Liver (tissue), 9 donors: ENCODE results near the gene CRISPLD2. TPM values are rescaled to one million over a fixed set of nuclear protein-coding genes. Genes with fewer than 3 reads are reported as not detected.

ENCODE experiments used
- DNase-seq: peaks from one replicate; pipeline ENCODE4 v3.0.0-alpha.2; 2017; ENCODE audit warnings: low spot score
- H3K27ac ChIP-seq, 2 donors: one replicate each; pipeline ENCODE4 v1.7.0; 2013; ENCODE audit warnings: inconsistent platforms in 2 of 2, low read length in 2 of 2, control low read depth in 1 of 2, low read depth in 1 of 2, mild to moderate bottlenecking in 1 of 2
- H3K27me3 ChIP-seq, 4 donors: one replicate each; pipeline versions ENCODE4 v1.6.1 to v1.7.0; 2013; ENCODE audit warnings: low read length in 3 of 4, inconsistent platforms in 1 of 4, mild to moderate bottlenecking in 1 of 4, moderate library complexity in 1 of 4; ENCODE audit not compliant: control insufficient read depth in 4 of 4, insufficient read depth in 4 of 4
- H3K36me3 ChIP-seq, 4 donors: one replicate each; pipeline versions ENCODE4 v1.6.1 to v1.7.0; 2013; ENCODE audit warnings: low read length in 3 of 4, mild to moderate bottlenecking in 3 of 4, low read depth in 1 of 4, moderate library complexity in 1 of 4; ENCODE audit not compliant: control insufficient read depth in 4 of 4, insufficient read depth in 3 of 4
- H3K4me1 ChIP-seq, 4 donors: one replicate each; pipeline versions ENCODE4 v1.6.1 to v1.7.0; 2013; ENCODE audit warnings: low read length in 3 of 4, mild to moderate bottlenecking in 3 of 4, moderate library complexity in 1 of 4; ENCODE audit not compliant: control insufficient read depth in 4 of 4, insufficient read depth in 4 of 4
- H3K4me3 ChIP-seq, 3 donors: one replicate each; pipeline versions ENCODE4 v1.6.1 to v1.7.0; 2013; ENCODE audit warnings: low read length in 3 of 3, control low read depth in 1 of 3, low read depth in 1 of 3, mild to moderate bottlenecking in 1 of 3
- H3K9ac ChIP-seq, 2 donors: one replicate each; pipeline ENCODE4 v1.7.0; 2013; ENCODE audit warnings: low read length in 2 of 2, mild to moderate bottlenecking in 2 of 2, moderate library complexity in 2 of 2, control low read depth in 1 of 2, low read depth in 1 of 2
- H3K9me3 ChIP-seq, 4 donors: one replicate each; pipeline versions ENCODE4 v1.6.1 to v1.7.0; 2013; ENCODE audit warnings: low read length in 3 of 4; ENCODE audit not compliant: control insufficient read depth in 4 of 4
- EGR1 ChIP-seq, 2 donors: IDR thresholded peaks; 2 replicates each; pipeline ENCODE4 v1.6.1; 2016 to 2018; ENCODE audit warnings: antibody characterized with exemption in 2 of 2, low read depth in 2 of 2
- FOXA1 ChIP-seq: IDR thresholded peaks from 2 replicates; pipeline ENCODE4 v1.6.1; 2016; ENCODE audit warnings: antibody characterized with exemption
- FOXA2 ChIP-seq: IDR thresholded peaks from 2 replicates; pipeline ENCODE4 v1.6.1; 2016; ENCODE audit warnings: antibody characterized with exemption
- GABPA ChIP-seq, 2 donors: IDR thresholded peaks in 1 of 2; conservative IDR thresholded peaks in 1 of 2; 2 replicates each; pipeline ENCODE4 v1.6.1; 2016; ENCODE audit warnings: antibody characterized with exemption in 2 of 2, mild to moderate bottlenecking in 1 of 2, moderate library complexity in 1 of 2
- JUND ChIP-seq, 2 donors: IDR thresholded peaks; 2 replicates each; pipeline ENCODE4 v1.6.1; 2016; ENCODE audit warnings: antibody characterized with exemption in 2 of 2
- NR2F2 ChIP-seq: IDR thresholded peaks from 2 replicates; pipeline ENCODE4 v1.6.1; 2016; ENCODE audit warnings: antibody characterized with exemption
- RAD21 ChIP-seq, 2 donors: IDR thresholded peaks; 2 replicates each; pipeline ENCODE4 v1.6.1; 2016; ENCODE audit warnings: antibody characterized with exemption in 2 of 2, mild to moderate bottlenecking in 2 of 2
- RXRA ChIP-seq, 2 donors: IDR thresholded peaks; 2 replicates each; pipeline ENCODE4 v1.6.1; 2017 to 2018; ENCODE audit warnings: antibody characterized with exemption in 2 of 2, mild to moderate bottlenecking in 1 of 2
- SP1 ChIP-seq: IDR thresholded peaks from 2 replicates; pipeline ENCODE4 v1.6.1; 2018; ENCODE audit warnings: antibody characterized with exemption, mild to moderate bottlenecking
- TAF1 ChIP-seq: conservative IDR thresholded peaks from 2 replicates; pipeline ENCODE4 v1.6.1; 2016; ENCODE audit warnings: antibody characterized with exemption, mild to moderate bottlenecking
- YY1 ChIP-seq: IDR thresholded peaks from 2 replicates; pipeline ENCODE4 v1.6.1; 2016; ENCODE audit warnings: antibody characterized with exemption, mild to moderate bottlenecking
- WGBS: extraction: QIAGEN DNeasy Blood & Tissue Kit; methylation state at CpG from one replicate; pipeline ENCODE4 v1.1.7; 2013; 5-methylcytosine and 5-hydroxymethylcytosine counted together
- polyA plus RNA-seq, 2 donors: library from polyadenylated mRNA; stranded (reverse) in 1 of 2; unstranded in 1 of 2; fragments of 200-250 nt in 1 of 2; fragments of >200 nt in 1 of 2; fragmentation: Nextera tagmentation in 1 of 2; extraction: Ambion mirVana in 1 of 2; gene quantifications; one replicate each; pipeline versions ENCODE4 v1.2.1 to v1.2.3, GENCODE V29; 2013 to 2015
- total RNA-seq, 2 donors: library from RNA; depleted of rRNA; stranded (reverse); fragments of >200 nt; gene quantifications; one replicate each; pipeline ENCODE4 v1.2.3, GENCODE V29; 2014
- TF ChIP-seq, protein P1 (sequence below): IDR thresholded peaks from 2 replicates; pipeline ENCODE4 v1.6.1; 2016; ENCODE audit warnings: antibody characterized with exemption
- TF ChIP-seq, protein P2 (sequence below): fragments of 150-350 bp; IDR thresholded peaks from 2 replicates; pipeline ENCODE4 v1.5.1; 2017; ENCODE audit warnings: improper control_type of control experiment, low read depth, low read length; ENCODE audit not compliant: missing input control
- TF ChIP-seq, protein P3 (sequence below): IDR thresholded peaks from 2 replicates; pipeline ENCODE4 v1.6.1; 2016; ENCODE audit warnings: antibody characterized with exemption
- donor health status: healthy.
- donor health status: healthy.
- donor health status: healthy.
- donor health status: healthy.
- donor health status: healthy.

CRISPLD2 gene
- total and polyA plus RNA-seq, 4 donors, result 2.6 to 14.8 (median 4.1) TPM

DNA sequence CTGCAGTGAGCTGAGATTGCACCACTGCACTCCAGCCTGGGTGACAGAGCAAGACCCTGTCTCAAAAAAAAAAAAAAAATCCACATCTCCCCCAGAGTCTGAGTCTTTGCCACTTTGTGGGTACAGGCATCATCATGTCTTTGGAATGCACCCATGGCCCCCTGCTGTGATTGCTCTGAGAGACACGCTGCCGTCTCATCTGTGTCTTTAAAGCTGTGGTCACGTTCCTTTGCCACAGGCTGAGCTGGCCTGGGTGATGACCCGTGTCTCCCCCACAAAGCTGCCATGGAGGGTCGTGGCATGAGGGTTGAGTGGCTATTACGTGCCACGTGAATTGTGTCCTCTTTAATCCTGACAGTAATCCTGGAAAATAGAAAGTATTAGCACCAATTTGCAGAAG is 20.2 kb downstream of the CRISPLD2 start:
- Histone ChIP-seq H3K27ac (no peak overlapping the region), H3K9ac (no peak overlapping the region), H3K4me3 (no peak overlapping the region), H3K4me1 (no peaks in the 10 kb centered on the region), H3K9me3 (no peaks in the 10 kb centered on the region), H3K36me3 (no peaks in the 10 kb centered on the region), H3K27me3 (peaks cover 0 to 9% (median 2%) of the 10 kb centered on the region in 4 donors)
- TF ChIP-seq, protein P1, sequence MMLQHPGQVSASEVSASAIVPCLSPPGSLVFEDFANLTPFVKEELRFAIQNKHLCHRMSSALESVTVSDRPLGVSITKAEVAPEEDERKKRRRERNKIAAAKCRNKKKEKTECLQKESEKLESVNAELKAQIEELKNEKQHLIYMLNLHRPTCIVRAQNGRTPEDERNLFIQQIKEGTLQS, result no peak
- TF ChIP-seq, protein P2, sequence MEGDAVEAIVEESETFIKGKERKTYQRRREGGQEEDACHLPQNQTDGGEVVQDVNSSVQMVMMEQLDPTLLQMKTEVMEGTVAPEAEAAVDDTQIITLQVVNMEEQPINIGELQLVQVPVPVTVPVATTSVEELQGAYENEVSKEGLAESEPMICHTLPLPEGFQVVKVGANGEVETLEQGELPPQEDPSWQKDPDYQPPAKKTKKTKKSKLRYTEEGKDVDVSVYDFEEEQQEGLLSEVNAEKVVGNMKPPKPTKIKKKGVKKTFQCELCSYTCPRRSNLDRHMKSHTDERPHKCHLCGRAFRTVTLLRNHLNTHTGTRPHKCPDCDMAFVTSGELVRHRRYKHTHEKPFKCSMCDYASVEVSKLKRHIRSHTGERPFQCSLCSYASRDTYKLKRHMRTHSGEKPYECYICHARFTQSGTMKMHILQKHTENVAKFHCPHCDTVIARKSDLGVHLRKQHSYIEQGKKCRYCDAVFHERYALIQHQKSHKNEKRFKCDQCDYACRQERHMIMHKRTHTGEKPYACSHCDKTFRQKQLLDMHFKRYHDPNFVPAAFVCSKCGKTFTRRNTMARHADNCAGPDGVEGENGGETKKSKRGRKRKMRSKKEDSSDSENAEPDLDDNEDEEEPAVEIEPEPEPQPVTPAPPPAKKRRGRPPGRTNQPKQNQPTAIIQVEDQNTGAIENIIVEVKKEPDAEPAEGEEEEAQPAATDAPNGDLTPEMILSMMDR, result no peak
- TF ChIP-seq YY1 (no peak), FOXA2 (no peak), RAD21 (IDR thresholded peaks at IDR 0.05) (no peak)
- DNase-seq, result no peak
- WGBS, result 60% methylated on average over 7 of the region's 7 CpGs

DNA sequence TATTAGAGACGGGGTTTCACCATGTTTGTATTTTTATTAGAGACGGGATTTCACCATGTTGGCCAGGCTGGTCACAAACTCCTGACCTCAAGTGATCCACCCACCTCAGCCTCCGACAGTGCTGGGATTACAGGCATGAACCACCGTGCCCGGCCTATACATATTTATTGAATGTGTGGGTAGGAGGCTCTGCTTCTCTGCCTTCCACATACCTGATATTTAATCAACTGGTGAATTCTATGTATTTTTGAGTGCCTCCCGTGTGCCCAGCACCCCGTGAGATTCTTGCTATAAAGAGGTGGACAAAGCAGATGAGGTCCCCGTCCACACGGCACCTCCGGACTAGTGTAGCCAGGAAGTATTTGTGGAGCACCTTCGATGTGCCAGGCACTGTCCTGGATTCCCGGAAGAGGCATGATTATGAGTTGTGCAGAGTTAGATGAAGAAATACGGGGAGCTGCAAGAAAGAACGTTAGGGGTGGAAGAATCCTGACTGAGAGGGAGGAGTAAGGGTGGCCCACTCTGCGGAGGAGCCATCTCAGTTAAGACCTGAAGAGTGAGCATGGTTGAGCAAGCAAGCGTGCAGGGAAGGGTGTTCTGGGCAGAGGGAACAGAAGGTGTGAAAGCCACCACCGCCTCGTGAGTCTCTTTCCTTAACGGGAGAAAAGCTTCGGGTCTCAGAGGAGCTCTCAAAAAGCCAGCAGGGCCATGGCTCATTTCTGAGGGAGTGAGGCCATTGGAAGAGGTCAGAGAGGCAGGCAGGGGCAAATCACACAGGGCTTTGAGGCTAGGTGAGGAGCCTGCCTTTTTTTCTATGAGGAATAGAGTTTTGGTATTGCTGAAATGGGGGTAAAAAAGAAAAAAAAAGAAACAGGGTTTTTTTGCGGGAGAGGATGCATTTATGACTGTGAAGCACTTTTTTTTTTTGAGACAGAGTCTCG is 21.2 kb downstream of the CRISPLD2 start:
- Histone ChIP-seq H3K27ac (no peak overlapping the region), H3K9me3 (no peaks in the 10 kb centered on the region), H3K27me3 (peaks cover 0 to 9% (median 2%) of the 10 kb centered on the region in 4 donors), H3K4me1 (no peaks in the 10 kb centered on the region), H3K4me3 (no peak overlapping the region), H3K9ac (no peak overlapping the region), H3K36me3 (no peaks in the 10 kb centered on the region)
- WGBS, result 84% methylated on average over 22 of the region's 22 CpGs
- DNase-seq, result no peak
- TF ChIP-seq JUND (IDR thresholded peaks at IDR 0.05), result no peak
- TF ChIP-seq, protein P2, result no peak
- TF ChIP-seq YY1, result no peak
- TF ChIP-seq NR2F2, result no peak
- TF ChIP-seq FOXA2, result no peak
- TF ChIP-seq EGR1 (IDR thresholded peaks at IDR 0.05; ENCODE audit: low read depth in 2 of 2), result no peak
- TF ChIP-seq RXRA (IDR thresholded peaks at IDR 0.05), result no peak
- TF ChIP-seq, protein P3, sequence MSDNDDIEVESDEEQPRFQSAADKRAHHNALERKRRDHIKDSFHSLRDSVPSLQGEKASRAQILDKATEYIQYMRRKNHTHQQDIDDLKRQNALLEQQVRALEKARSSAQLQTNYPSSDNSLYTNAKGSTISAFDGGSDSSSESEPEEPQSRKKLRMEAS, result no peak

DNA sequence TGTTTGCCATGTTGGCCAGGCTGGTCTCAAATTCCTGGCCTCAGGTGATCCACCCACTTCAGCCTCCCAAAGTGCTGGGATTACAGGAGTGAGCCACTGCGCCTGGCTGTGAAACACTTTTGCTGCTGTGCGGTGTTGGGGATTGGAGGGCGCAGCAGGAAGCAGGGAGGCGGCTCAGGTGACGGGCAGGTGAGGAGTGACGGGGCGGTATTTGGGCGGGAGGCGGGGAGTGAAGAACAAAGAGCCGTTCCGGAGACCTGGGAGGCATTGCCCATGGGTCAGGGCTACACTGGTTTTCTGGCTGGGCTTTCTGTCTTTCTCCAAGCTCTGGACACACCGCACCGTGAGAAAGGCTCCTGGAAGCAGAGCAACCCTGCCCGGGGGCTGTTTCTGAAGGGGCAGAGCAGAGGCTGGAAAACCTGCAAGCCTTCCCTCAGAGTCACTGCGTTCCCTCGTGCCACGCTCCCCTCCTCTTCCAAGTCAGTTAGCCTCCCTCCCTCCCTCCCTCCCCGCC is 22.1 kb downstream of the CRISPLD2 start:
- Histone ChIP-seq H3K4me1 (no peaks in the 10 kb centered on the region), H3K27ac (no peak overlapping the region), H3K9me3 (no peaks in the 10 kb centered on the region), H3K4me3 (no peak overlapping the region), H3K36me3 (no peaks in the 10 kb centered on the region), H3K9ac (no peak overlapping the region), H3K27me3 (peaks cover 0 to 9% (median 2%) of the 10 kb centered on the region in 4 donors)
- no peak for DNase-seq
- 19% methylated on average over 18 of the region's 18 CpGs for WGBS
- no peak for TF ChIP-seq JUND (IDR thresholded peaks at IDR 0.05)
- no peak for TF ChIP-seq FOXA1
- TF ChIP-seq SP1, result no peak
- TF ChIP-seq FOXA2, result no peak
- no peak for TF ChIP-seq TAF1
- no peak for TF ChIP-seq GABPA (IDR thresholded peaks at IDR 0.05 in 1 of 2, conservative IDR thresholded peaks at IDR 0.05 in 1 of 2)
